CD14-positive monocyte (primary cell): ENCODE data around the gene SAT2. TPM values are rescaled to one million over a fixed set of nuclear protein-coding genes. Genes with fewer than 3 reads are reported as not detected.

ENCODE experiments used
- DNase-seq, 3 donors: peaks; one replicate each; pipeline ENCODE4 v3.0.0-alpha.2; 2011 to 2022
- H2AFZ ChIP-seq: 2 replicates; pipeline ENCODE4 v1.6.0; 2012; ENCODE audit warnings: mild to moderate bottlenecking, low read depth, low read length, inconsistent platforms; ENCODE audit not compliant: insufficient read depth, poor library complexity, severe bottlenecking
- H3K27ac ChIP-seq, 2 donors: 1 replicate in 1 of 2; 2 replicates in 1 of 2; pipeline ENCODE4 v1.5.1; 2012 to 2013; ENCODE audit warnings: low read length in 2 of 2, control low read depth in 1 of 2, inconsistent platforms in 1 of 2, low read depth in 1 of 2, mild to moderate bottlenecking in 1 of 2
- H3K27me3 ChIP-seq, 2 donors: one replicate each; pipeline versions ENCODE4 v1.6.0 to v1.6.1; 2011 to 2013; ENCODE audit warnings: low read length in 2 of 2; ENCODE audit not compliant: control insufficient read depth in 2 of 2, insufficient read depth in 2 of 2
- H3K36me3 ChIP-seq, 2 donors: replicated peaks in 1 of 2; 1 replicate in 1 of 2; 2 replicates in 1 of 2; pipeline versions ENCODE4 v1.5.1 to v1.6.1; 2012 to 2013; ENCODE audit warnings: low read length in 2 of 2, control low read depth in 1 of 2, inconsistent platforms in 1 of 2, mild to moderate bottlenecking in 1 of 2; ENCODE audit not compliant: insufficient read depth in 2 of 2, control insufficient read depth in 1 of 2
- H3K4me1 ChIP-seq, 2 donors: 1 replicate in 1 of 2; 2 replicates in 1 of 2; pipeline versions ENCODE4 v1.5.1 to v1.6.1; 2012 to 2013; ENCODE audit warnings: low read length in 2 of 2, control low read depth in 1 of 2, inconsistent platforms in 1 of 2, mild to moderate bottlenecking in 1 of 2, moderate library complexity in 1 of 2; ENCODE audit not compliant: insufficient read depth in 2 of 2, control insufficient read depth in 1 of 2
- H3K4me2 ChIP-seq: replicated peaks from 2 replicates; pipeline ENCODE3; 2012; ENCODE audit warnings: low read length, moderate library complexity, mild to moderate bottlenecking; ENCODE audit not compliant: poor library complexity, severe bottlenecking; ENCODE audit errors: extremely low read depth
- H3K4me3 ChIP-seq, 3 experiments: fragments of 200-600 bp in 1 of 3; sonication (generic) in 1 of 3; replicated peaks in 1 of 3; 1 replicate in 2 of 3; 2 replicates in 1 of 3; pipeline ENCODE4 v1.5.1; 2011 to 2013; ENCODE audit warnings: low read length in 3 of 3, mild to moderate bottlenecking in 3 of 3, control low read depth in 2 of 3, low read depth in 2 of 3, inconsistent platforms in 1 of 3, moderate library complexity in 1 of 3
- H3K79me2 ChIP-seq: 2 replicates; pipeline ENCODE4 v1.6.0; 2012; ENCODE audit warnings: mild to moderate bottlenecking, control low read depth, inconsistent platforms, low read length, moderate library complexity; ENCODE audit not compliant: insufficient read depth
- H3K9ac ChIP-seq: 2 replicates; pipeline ENCODE4 v1.6.0; 2017; ENCODE audit warnings: low read length, mild to moderate bottlenecking; ENCODE audit not compliant: insufficient read depth, poor library complexity, severe bottlenecking
- H3K9me3 ChIP-seq, 2 donors: replicated peaks in 1 of 2; 1 replicate in 1 of 2; 2 replicates in 1 of 2; pipeline versions ENCODE4 v1.5.1 to v1.6.1; 2012 to 2013; ENCODE audit warnings: low read length in 2 of 2, control low read depth in 1 of 2; ENCODE audit not compliant: control insufficient read depth in 1 of 2, insufficient read depth in 1 of 2
- H4K20me1 ChIP-seq: 2 replicates; pipeline ENCODE4 v1.6.0; 2012; ENCODE audit warnings: mild to moderate bottlenecking, low read length, control low read depth, moderate library complexity; ENCODE audit not compliant: insufficient read depth
- H3K27ac Mint-ChIP-seq, 7 donors: one replicate each; pipeline ENCODE4 v1.8.0; 2020; ENCODE audit warnings: mild to moderate bottlenecking in 7 of 7, mixed read lengths in 7 of 7, moderate library complexity in 6 of 7, inconsistent platforms in 2 of 7
- H3K27me3 Mint-ChIP-seq, 3 donors: one replicate each; pipeline ENCODE4 v1.8.0; 2021 to 2022; ENCODE audit warnings: low read depth in 3 of 3, mild to moderate bottlenecking in 3 of 3, mixed read lengths in 3 of 3, moderate library complexity in 3 of 3, inconsistent platforms in 1 of 3
- H3K36me3 Mint-ChIP-seq, 2 donors: one replicate each; pipeline ENCODE4 v1.8.0; 2020; ENCODE audit warnings: mixed read lengths in 2 of 2, inconsistent platforms in 1 of 2, mild to moderate bottlenecking in 1 of 2
- H3K4me1 Mint-ChIP-seq: one replicate; pipeline ENCODE4 v1.8.0; 2020; ENCODE audit warnings: mild to moderate bottlenecking, mixed read lengths
- H3K4me3 Mint-ChIP-seq, 2 donors: one replicate each; pipeline ENCODE4 v1.8.0; 2020; ENCODE audit warnings: mild to moderate bottlenecking in 2 of 2, mixed read lengths in 2 of 2, moderate library complexity in 1 of 2
- H3K9me3 Mint-ChIP-seq, 7 donors: one replicate each; pipeline ENCODE4 v1.8.0; 2020 to 2022; ENCODE audit warnings: mixed read lengths in 7 of 7, mild to moderate bottlenecking in 6 of 7, moderate library complexity in 6 of 7, inconsistent platforms in 2 of 7
- WGBS: methylation state at CpG from one replicate; pipeline ENCODE4 v1.1.5; 2013; ENCODE audit warnings: missing lambda C conversion rate; ENCODE audit not compliant: insufficient coverage; 5-methylcytosine and 5-hydroxymethylcytosine counted together
- intact Hi-C, 2 donors: fragments of 100-400 bp; cut with micrococcal nuclease; formaldehyde crosslinking; loops; one replicate each; pipeline versions ENCODE4 v1.15.0 to v1.15.1; 2023
- polyA plus RNA-seq, 3 donors: library from polyadenylated mRNA; depleted of rRNA in 1 of 3; unstranded in 2 of 3; stranded (reverse) in 1 of 3; fragments of 300-500 nt in 2 of 3; fragments of >200 nt in 1 of 3; fragmentation: Illumina TruSeq in 2 of 3; gene quantifications; 1 replicate in 2 of 3; 2 replicates in 1 of 3; pipeline ENCODE4 v1.2.3, GENCODE V29; 2012 to 2021
- TF ChIP-seq, protein P1 (sequence below): fragments of 200-600 bp; IDR thresholded peaks from one replicate; pipeline ENCODE4 v1.8.0; 2022; ENCODE audit warnings: antibody characterized with exemption, mild to moderate bottlenecking

Gene SAT2
- polyA plus RNA-seq, 3 donors: 83.4 to 155 (median 89.8) TPM

DNA sequence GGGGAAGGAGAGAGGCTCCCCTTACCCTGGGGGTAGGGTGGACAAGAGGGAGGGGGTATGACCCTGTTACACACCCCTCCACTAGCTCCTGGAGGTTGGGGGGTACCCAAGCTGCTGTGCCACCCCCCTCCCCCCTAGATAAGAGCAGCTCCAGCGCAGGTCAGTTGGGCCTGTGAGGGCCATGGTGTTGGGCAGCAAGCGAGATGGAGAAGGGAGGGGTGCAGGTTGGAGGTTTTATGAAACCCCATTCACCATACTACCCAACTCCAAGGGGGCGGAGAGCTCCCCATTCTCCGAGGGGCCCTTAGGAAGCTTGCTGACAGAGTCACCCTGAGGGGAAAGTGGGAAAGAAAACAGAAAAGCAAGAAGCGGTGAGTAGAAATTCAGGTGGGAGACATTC, 36.0 kb downstream of the SAT2 start:
- H3K9ac ChIP-seq: no peak overlapping the region
- peaks cover 17% of the 10 kb centered on the region for H3K79me2 ChIP-seq
- TF ChIP-seq, protein P1, sequence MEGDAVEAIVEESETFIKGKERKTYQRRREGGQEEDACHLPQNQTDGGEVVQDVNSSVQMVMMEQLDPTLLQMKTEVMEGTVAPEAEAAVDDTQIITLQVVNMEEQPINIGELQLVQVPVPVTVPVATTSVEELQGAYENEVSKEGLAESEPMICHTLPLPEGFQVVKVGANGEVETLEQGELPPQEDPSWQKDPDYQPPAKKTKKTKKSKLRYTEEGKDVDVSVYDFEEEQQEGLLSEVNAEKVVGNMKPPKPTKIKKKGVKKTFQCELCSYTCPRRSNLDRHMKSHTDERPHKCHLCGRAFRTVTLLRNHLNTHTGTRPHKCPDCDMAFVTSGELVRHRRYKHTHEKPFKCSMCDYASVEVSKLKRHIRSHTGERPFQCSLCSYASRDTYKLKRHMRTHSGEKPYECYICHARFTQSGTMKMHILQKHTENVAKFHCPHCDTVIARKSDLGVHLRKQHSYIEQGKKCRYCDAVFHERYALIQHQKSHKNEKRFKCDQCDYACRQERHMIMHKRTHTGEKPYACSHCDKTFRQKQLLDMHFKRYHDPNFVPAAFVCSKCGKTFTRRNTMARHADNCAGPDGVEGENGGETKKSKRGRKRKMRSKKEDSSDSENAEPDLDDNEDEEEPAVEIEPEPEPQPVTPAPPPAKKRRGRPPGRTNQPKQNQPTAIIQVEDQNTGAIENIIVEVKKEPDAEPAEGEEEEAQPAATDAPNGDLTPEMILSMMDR: no peak
- peaks cover 30 to 32% of the 10 kb centered on the region in 2 donors for H3K4me1 ChIP-seq
- whole genome bisulfite sequencing: no CpG with 5 or more reads among the region's 5 CpGs
- Mint-ChIP-seq H3K9me3 (no peaks in the 10 kb centered on the region), H3K27ac (peak overlapping the region in 3 of 7 donors; percentile 23 to 62 (median 42)), H3K36me3 (peaks cover 71 to 84% of the 10 kb centered on the region in 2 donors), H3K4me1 (peaks cover 19% of the 10 kb centered on the region), H3K27me3 (no peaks in the 10 kb centered on the region), H3K4me3 (no peak overlapping the region)
- H3K36me3 ChIP-seq: peaks cover 79 to 82% of the 10 kb centered on the region in 2 donors
- H4K20me1 ChIP-seq: peaks cover 17% of the 10 kb centered on the region
- no peaks in the 10 kb centered on the region for H3K9me3 ChIP-seq
- H3K27me3 ChIP-seq: no peaks in the 10 kb centered on the region
- H2AFZ ChIP-seq: no peak overlapping the region
- H3K4me2 ChIP-seq: no peak overlapping the region
- intact Hi-C loops: no loop called here
- H3K27ac ChIP-seq: no peak overlapping the region
- DNase-seq: no peak
- H3K4me3 ChIP-seq: no peak overlapping the region

DNA sequence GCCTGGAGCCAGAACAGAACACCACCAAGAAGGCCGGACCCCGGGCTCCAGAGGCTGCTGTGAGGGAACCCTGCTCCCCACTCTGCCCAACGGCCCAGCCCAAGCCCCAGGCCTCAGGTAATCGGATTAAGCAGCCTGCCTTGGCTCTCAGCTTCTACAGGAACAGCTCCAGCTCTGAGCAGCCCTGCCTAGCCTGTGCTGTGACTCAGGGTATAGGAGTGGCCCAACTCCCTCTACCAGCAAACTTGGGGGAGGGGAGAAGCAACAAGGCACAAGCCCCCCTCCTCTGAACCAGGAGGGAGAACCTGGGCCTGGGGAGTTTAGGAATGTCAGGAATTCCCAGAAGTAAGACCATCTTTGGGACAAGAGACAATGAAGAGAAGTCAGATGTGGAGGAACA, 36.9 kb downstream of the SAT2 start:
- intact Hi-C loops: no loop called here
- Histone ChIP-seq H3K79me2 (peaks cover 24% of the 10 kb centered on the region), H3K9me3 (no peaks in the 10 kb centered on the region), H2AFZ (no peak overlapping the region), H3K27me3 (no peaks in the 10 kb centered on the region), H3K27ac (no peak overlapping the region), H3K9ac (no peak overlapping the region), H3K4me3 (no peak overlapping the region), H3K4me2 (no peak overlapping the region), H3K36me3 (peaks cover 73 to 76% of the 10 kb centered on the region in 2 donors), H3K4me1 (peaks cover 34 to 41% of the 10 kb centered on the region in 2 donors), H4K20me1 (peaks cover 17% of the 10 kb centered on the region)
- TF ChIP-seq, protein P1: no peak
- Mint-ChIP-seq H3K36me3 (peaks cover 69 to 82% of the 10 kb centered on the region in 2 donors), H3K4me3 (no peak overlapping the region), H3K27me3 (no peaks in the 10 kb centered on the region), H3K27ac (peak overlapping the region in 3 of 7 donors; percentile 42 to 74 (median 60)), H3K9me3 (no peaks in the 10 kb centered on the region), H3K4me1 (peaks cover 19% of the 10 kb centered on the region)
- no CpG with 5 or more reads among the region's 4 CpGs for WGBS
- no peak for DNase-seq
